Measurements from ENCODE around the gene RANBP1.

DNA sequence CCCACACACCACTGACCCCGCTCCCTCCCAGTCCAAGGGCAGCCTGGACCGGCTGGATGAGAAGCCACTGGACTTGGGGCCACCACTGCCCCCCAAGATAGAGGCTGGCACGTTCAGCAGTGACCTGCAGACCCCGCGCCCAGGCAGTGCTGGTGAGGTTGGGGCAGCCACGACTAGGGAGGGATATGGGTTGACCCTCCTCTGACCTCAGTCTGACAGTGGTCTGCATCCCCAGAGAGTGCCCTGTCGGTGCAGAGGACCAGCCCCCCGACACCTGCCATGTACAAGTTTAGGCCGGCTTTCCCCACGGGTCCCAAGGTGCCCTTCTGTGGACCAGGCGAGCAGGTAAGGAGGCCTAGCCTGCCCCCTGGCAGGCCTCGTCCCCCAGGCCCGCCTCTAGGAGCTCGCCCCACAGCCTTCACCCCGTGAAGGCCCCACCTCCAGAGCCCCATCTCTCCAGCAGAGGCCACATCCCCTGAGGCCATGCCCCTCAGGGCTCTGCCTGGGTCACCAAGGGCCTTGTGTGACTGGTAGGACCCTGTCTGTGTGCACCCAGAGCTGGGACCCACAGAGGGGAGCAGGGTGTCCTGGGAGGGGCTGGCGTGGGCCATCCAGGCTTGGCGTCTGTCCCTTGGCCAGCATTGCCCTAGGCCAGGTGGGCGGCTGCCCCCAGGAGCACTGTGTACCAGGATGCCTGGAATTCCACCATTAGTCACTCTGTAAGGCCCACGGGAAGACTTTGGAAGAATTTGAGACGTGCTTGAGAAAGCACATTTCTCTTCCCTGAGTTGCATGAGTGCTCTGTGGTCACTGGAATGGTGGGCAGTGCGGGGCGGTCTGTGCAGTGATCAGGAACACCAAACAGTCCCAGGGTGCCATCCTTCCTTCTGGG is 25.5 kb downstream of the RANBP1 start:
- TF ChIP-seq, protein P1, sequence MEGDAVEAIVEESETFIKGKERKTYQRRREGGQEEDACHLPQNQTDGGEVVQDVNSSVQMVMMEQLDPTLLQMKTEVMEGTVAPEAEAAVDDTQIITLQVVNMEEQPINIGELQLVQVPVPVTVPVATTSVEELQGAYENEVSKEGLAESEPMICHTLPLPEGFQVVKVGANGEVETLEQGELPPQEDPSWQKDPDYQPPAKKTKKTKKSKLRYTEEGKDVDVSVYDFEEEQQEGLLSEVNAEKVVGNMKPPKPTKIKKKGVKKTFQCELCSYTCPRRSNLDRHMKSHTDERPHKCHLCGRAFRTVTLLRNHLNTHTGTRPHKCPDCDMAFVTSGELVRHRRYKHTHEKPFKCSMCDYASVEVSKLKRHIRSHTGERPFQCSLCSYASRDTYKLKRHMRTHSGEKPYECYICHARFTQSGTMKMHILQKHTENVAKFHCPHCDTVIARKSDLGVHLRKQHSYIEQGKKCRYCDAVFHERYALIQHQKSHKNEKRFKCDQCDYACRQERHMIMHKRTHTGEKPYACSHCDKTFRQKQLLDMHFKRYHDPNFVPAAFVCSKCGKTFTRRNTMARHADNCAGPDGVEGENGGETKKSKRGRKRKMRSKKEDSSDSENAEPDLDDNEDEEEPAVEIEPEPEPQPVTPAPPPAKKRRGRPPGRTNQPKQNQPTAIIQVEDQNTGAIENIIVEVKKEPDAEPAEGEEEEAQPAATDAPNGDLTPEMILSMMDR (IDR thresholded peaks at IDR 0.05; ENCODE audit: borderline replicate concordance, extremely low read depth, low read length, poor library complexity, severe bottlenecking): no peak
- no peak for TF ChIP-seq EZH2 (IDR thresholded peaks at IDR 0.05; ENCODE audit: borderline replicate concordance, low read depth, low read length, severe bottlenecking)
